Measurements from ENCODE around the gene ALKBH7.
A peak's percentile ranks its signal among the peaks of the same experiment; 100 is the strongest.
"Not testable (repeated sequence)": the region's sequence is repeated elsewhere in the genome, so short reads cannot be mapped to it uniquely, and the experiment has no call there.

ALKBH7 gene

DNA sequence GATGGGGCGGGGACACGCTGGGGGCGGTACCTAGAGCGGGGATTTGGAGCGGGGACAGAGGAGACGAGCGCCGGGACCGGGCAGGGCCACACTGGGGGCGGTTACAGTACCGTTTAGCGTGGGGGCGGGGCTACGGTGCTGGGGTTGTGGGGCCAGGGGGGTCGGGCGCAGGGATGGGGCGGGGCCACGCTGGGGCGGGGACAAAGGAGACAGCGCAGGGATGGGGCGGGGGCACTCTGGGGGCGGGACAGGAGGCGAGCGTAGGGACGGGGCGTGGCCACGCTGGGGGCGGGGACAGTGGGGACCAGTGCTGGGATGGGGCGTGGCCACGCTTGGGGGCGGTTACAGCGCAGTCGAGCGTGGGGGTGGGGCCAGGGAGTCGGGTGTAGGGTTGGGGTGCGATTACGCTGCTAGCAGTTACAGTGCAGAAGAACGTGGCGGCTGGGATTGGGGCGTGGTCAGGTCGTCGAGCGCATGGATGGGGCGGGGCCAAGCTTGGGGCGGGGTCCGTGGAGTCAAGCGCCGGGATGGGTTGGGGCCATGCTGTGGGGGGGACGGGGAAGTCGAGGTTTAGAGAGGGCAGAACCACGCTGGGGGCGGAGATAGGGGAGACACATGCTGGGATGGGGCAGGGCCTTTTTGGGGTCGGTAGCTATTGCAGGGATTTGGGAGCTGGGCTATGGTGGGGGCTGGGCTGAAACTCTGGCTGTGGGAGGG is 660 bp downstream of the ALKBH7 start:
- peak; percentile 98 to 100 for DNase-seq

DNA sequence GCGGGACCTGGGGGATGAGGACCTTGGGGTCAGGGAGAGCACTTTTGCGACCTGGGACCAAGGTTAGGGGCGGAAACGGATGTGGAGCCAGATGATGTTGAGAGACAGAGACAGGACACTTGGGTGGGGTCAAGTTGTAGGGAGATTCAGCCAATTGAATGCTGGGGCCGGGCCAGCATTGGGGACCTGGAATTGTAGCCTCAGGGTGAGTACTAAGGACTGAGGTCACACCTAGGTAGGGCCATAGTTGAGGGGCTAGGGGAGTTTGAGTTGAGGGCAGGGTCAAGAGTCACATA is 1.2 kb downstream of the ALKBH7 start:
- no peak for DNase-seq

DNA sequence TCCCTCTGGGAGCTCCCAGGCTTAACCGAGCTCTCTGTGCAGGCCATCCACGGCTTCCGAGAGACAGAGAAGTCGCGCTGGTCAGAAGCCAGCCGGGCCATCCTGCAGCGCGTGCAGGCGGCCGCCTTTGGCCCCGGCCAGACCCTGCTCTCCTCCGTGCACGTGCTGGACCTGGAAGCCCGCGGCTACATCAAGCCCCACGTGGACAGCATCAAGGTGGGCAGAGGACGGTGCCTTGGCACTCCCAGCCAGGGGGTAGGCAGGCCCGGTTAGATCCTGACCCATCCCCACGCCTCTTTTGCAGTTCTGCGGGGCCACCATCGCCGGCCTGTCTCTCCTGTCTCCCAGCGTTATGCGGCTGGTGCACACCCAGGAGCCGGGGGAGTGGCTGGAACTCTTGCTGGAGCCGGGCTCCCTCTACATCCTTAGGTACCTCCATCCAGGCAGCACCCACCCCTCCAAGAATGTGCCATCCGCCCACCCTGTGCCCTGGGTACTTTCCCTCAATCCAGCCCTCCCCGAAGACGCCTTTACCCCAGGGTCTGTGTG is 1.6 kb downstream of the ALKBH7 start:
- no peak for DNase-seq

DNA sequence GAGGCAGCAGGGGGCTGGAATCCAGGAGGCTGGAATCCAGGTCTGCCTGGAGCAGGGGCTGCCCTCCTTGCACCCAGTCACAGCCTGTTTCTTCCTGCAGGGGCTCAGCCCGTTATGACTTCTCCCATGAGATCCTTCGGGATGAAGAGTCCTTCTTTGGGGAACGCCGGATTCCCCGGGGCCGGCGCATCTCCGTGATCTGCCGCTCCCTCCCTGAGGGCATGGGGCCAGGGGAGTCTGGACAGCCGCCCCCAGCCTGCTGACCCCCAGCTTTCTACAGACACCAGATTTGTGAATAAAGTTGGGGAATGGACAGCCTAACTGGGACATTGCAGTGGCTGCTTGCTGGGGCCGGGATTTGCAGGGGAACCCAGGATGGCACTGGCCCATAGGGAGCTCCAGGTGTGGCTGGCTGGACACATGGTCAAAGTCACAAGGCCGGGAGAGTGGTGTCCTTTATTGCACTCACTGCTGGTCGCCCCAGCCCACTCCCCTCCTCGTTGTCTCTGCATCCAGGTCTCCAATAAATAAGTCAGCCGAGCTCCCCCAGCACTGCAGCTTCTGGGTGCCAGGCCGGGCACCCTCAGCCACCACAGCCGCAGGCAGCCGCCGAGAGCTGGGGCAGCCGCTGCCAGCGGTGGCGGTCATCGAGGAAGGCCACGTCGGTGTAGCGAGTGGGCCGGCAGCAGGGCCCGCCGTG is 2.3 kb downstream of the ALKBH7 start:
- DNase-seq: no peak

DNA sequence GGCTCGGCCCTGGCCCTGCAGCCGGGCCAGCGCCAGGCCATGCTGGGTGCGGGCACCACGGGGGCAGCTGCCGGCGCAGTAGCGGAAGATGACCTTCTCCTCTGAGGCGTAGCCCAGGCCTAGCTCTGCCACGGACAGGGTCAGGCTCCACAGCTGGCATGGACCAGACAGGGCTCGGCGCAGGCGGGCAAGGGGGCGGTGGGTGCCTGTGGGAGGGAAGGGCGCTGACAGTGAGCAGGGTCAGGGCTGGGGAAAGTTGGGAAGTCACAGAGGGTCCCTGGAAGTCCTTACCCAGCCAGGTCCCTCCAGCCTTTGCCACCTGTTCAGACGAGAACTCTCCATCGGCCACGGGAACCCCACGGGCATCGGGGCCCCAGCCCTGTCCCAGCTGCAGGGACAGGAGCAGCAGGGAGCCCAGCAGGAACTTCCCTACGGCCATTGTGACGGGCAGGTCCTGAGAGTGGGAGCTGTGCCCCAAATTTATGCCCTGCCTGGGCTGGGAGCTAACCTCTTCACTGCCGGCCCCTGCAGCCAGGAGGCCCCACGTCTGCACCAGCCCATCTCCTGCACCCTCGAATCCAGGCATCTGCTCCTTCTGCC is 2.9 kb downstream of the ALKBH7 start, which contains the start of gene PSPN:
TSS of gene PSPN (minus strand) at position 523 of the 600 bp plus-strand sequence. CDS start at position 439, 84 bp downstream.
- DNase-seq: no peak

DNA sequence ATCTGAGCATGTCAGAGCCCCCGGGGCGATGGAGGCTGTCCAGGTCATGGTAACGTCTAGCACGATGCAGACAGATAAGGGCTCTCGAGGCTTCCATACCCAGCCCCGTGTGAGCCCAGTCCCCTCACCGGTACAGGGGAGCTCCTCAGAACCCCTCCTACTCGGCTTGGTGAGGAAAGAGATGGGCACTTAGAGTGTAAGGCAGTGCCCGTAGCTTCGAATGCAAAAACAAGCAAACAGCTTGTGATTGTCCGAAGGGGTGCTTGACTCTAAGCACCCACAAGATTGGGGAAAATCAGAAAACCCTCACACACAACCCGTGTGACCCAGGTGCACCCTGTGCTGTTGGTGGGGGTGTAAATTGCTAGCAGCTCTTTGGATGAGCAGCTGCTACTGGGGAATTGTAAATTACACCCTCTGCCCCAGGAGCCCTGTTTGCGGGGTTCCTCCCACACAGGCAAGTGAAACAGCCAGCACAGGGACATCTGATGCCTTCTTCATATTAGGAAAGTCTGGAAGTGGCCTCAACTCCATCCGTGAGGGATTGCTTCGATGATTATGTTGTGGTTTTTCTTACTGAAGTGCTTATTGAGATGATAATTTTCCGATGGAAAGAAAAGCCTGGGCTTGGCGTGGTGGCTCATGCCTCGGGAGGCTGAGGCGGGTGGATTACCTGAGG is 4.1 kb downstream of the ALKBH7 start:
- DNase-seq: no peak

DNA sequence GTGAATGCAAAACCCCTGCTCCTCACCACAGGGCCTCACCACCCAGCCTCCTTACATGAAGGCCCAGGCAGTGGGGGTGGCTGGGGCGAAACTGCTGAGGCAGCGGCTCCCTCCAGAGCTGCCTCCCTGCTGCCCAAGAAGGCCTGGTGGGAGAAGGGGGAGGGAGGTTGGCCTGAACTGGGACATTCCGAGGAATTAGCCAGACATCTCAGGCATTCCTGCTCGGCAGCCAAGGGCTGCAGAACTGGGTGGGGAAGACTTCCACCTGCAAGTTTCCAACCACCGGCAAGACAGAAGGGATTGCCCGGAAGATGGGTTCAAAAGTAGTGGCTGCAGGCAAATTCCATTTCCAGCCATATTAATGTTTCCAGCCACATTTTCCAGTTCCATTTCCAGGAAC is 5.4 kb downstream of the ALKBH7 start:
- DNase-seq: no peak

DNA sequence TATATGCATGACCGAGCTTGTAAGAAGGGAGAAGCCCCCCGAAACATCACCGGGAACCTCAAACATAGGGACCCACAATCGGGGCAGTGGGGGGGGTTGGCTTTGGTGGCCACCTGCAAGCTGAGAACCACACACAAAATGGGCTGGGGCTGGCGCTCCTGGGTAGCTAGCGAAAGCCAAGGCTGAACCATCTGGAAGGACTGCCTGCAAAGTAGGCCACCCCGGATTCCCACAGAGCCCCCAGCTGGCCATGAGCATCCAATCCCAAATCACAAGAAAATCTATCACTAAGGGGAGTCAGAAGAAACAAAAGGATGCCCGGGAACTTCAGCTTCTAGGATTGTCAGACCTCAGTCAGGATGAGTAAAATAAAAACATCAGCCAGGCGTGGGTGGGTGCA is 5.9 kb downstream of the ALKBH7 start:
- DNase-seq: no peak

DNA sequence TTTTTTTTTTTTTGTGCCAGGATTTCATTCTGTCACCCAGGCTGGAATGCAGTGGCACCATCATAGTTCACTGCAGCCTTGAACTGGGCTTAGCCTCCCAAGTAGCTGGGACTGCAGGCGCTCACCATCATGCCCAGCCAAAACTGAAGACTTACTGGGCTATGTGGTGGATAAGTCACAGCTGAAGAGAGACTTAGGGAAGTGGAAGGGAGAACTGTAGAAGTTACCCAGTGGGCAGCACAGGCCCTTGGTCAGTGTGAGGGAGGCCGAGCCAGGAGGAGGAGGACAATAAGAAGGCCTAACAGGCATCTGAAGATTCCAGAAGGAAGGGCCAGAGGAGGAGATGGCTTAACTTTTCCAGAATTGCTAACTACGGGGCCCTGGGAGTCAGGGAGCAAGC is 7.2 kb downstream of the ALKBH7 start:
- no peak for DNase-seq

DNA sequence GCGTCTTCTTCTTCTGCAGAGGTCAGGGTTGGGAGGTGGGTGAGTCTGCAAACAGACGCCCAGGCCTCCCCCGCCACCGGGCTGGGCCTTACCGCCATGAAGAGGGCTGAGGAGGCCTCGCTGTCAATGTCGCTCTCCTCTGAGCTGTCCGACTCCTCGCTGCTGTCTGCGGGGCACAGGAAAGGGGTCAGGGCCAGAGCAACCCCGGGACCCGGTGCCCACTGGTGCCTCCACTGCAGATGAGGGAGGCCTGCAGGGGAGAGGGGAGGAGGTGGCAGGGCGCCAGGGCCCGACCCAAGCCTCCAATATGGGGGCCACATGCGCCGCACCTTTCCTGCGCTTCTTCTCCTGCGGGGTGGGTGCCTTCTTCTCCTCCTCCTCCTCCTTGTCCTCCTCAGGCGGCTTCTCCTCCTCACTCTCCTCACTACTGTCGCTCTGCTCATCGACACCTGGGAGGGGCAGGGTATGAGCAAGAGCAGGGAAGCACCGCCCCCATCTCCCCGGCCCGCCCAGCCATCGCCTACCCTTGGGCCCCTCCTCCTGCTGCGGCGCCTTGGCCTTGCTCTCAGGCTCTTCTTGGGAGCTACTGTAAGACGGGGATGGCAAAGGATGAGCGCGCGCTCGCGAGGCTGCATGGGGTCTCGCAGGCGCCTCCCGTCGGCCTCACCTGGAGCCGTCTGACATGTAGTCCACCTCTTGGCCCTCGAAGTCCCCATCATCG is 8.6 kb downstream of the ALKBH7 start:
- no peak for DNase-seq

DNA sequence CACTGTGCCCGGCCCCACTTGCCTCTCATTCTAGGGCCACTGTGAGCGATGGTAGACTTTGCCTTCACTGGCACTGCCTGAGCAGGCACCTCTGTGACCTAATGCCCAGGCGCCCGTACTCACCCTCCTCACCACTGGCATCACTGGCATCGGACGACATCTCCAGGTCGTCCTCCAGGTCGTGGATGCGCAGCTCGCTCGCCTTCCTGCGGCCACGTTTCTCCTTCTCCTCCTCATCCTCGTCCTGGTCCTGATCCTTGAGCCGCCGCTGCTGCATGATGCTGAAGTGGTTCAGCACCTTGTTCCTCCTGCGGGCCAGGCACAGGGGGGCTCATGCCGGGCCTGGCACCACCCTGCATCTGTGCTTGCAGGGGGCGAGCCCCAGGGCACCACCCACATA is 10.6 kb downstream of the ALKBH7 start:
- DNase-seq: no peak

DNA sequence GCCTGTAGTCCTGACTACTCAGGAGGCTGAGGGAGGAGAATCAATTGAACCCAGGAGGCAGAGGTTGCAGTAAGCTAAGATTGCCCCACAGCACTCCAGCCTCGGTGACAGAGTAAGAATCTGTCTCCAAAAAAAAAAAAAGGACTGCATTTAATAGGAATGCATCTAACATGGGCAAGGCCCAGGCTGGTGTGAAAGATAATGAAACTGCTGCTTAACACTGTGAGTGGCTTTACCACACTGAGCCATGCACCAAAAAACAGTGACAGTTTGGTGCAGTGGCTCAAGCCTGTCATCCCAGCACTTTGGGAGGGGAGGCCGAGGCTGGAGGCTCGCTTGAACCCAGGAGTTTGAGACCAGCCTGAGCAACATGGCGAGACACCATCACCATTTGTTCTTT is 11.8 kb downstream of the ALKBH7 start:
- DNase-seq: no peak

DNA sequence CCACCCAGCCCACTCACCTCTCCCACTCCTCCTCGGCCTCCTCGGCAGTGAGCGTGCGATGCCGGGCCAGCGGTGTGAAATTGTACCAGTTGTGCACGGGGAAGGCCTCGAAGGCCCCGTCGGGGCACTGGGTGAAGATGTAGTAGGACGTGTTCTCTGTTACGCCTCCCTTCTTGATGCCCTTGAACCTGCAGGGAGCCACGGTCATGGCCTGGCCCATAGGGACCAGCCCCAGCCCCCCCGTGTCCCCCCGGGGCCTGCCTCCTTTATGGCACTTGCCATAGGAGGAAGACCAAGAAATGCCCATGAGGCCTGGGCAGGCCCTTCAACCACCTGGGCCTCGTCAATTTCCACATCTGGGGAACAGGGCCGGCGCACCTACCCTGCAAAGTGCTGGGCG is 14.8 kb downstream of the ALKBH7 start:
- DNase-seq: no peak

DNA sequence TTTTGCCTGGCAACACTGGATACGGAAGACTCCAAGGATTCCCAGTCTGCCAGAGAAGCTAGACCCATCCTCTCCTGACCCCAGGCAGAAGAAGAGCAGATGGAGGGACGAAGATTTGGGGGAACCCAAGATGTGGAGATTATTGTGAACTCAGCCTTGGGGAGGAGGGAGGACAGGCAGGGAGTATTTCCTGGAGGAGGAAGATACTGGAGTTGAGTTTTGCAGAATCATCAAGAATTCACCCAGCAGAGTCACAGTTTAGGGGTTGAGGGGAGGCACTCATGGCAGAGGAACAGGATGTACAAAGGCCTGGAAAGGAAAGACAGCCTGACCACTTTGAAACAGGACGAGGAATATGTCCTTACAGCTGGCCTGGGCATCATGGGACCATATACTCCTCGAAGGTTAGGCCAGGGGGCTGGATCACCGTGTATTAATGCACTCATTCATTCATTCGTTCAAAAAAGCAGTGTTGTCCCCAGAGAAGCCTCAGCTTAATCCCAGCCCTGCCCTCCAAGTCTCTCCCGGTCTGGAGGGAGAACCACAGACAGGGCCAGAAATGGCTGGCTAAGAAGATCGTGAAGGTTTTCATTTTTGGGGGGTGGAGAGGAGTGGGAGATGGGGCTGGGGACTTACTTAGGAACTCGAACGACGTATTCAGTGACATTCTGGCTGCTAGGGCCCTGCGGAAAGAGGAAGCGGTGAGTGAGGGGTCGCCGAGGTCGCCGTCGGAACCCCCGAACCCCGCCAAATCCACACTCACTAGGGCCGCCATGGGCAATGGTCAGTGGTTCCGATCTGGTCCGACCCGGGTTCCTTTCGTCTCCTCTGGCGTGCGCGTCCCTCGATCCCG is 19.9 kb downstream of the ALKBH7 start:
- DNase-seq: no peak

DNA sequence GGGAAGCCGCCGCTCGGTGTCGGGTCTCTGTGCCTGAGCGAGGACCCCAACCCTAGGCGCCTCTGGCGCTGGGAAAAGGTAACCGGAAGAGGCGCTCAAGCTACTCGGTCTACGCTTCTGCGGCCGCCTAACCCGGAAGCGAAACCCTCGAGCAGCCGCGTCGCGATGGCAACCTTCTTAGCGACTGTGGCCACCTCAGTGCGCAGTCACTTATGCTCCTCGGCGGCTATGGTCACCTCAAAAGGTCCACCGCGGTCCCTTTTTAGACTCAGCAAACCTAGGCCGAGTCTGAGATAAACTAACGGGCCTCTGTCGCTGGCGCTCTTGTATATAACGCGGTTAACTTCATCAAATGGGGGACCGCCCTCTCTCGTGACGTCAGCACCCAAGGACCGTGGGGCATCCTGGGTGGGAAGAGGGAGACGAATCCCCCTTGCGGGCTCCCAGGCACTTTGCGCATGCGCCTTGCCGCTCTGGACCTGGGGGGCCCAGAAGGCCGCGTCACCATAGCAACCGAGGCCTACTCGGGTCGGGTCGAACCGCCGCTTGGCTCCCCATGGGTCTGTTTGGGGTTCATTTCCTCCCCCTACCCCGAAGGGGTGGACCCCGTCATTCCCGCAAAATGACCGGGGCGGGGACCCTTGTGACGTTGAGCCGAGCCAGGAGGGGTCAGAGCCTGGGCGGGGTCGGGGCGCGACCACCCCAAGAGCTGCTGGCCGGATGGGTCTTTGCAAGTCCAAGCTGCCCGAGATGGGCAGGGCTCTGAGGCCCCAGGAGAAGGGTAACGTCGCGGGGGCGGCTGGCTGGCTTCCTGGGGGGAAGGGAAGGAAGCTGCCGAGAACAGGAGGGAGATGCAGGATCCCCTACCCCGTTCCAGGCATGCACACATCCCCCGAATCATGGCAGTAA is 20.7 kb downstream of the ALKBH7 start, which contains the start of gene GTF2F1:
TSS of gene GTF2F1 (minus strand) at position 91 of the 909 bp plus-strand sequence. CDS start 169 bp downstream, outside the sequence.
- peak; percentile 91 to 93 for DNase-seq

DNA sequence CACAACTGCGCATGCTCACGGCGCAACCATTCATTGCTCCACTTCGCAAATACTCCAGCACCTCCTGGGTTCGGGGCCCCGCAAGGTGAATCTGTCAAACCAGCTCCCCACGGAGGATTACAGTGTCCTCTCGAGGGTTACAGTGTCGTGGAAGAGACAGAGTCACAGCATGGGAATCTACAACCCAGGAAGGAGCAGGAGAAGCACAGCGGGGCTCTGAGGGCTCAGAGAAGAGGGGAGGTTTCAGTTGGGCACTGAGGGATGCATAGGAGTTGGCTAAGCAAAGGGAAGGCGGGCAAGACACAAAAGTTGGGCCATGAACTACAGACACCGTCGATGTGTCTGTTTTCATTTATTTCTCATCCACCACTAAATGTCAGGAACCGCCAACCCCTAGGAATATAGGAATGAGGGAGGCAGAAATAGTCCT is 21.4 kb downstream of the ALKBH7 start:
- no peak for DNase-seq

DNA sequence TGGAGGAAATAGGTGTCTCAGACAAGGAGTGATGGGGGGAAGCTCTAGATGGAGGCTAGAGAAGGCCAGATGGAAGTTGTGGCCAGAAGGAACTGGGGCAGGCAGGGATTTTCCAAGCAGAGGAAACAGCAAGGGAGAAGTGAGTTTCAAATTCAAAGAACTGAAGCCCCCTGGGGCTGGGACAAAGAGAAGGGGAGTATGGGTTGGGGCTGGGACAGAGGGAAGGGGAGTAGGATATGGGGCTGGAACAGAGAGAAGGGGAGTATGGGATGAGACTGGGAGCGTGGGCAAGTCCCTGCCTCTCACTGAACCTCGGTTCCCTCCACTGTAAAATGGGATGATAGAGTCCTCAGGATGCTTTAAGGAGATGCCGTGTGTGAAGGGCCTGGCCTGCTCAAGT is 22.2 kb downstream of the ALKBH7 start:
- no peak for DNase-seq

DNA sequence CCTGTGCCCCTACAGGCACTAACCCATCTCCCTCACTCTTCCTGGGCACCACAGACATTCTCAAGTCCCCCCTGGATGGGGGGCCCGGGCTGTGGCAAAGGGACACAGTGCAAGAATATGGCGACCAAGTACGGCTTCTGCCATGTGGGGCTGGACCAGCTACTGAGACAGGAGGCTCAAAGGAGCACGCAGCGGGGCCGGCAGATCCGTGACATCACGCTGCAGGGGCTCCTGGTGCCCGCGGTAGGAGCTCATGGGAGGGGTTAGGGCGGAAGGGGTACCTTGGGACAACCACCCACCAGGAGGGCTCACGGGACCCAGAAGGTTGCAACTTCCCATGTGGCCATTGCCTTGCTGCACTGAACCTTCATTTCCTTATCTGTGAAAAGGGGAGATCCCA is 23.7 kb downstream of the ALKBH7 start:
- DNase-seq: no peak

DNA sequence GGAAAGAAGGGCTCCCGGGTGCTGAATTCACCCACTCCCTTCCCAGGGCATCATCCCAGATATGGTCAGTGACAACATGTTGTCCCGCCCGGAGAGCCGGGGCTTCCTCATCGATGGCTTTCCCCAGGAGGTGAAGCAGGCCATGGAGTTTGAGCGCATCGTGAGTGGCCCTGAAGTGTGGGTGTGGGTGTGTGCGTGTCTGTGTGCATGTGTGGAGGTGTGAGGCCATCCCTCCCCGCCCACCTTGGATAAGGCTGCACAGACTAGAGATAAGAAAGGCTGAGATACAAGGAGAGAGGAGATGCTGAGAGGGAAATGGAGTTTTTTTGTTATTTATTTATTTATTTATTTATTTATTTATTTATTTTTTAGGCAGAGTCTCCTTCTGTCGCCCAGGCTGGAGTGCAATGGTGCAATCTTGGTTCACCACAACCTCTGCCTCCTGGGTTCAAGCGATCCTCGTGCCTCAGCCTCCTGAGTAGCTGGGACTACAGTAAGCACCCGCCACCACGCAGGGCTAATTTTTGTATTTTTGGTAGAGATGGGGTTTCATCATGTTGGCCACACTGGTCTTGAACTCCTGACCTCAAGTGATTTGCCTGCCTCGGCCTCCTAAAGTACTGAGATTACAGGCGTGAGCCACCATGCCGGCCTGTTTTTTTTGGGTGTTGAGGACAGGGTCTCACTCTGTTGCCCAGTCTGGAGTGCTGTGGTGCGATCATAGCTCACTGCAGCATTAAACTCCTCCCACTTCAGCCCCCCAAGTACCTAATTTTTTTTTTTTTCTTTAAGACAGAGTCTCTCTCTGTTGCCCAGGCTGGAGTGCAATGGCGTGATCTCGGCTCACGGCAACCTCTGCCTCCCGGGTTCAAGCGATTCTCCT is 27.7 kb downstream of the ALKBH7 start:
- not testable (repeated sequence) for DNase-seq
